IMR-90 (cell line): ENCODE results near the gene KRT77. TPM values are rescaled to one million over a fixed set of nuclear protein-coding genes. Genes with fewer than 3 reads are reported as not detected.

Source experiments
- ATAC-seq: fragments of 200-7000 bp; cut with Tn5 transposase; 2 replicates; pipeline ENCODE4 v1.9.1; 2020; ENCODE audit warnings: low read depth, mild to moderate bottlenecking, moderate library complexity
- BruUV-seq: library from RNA; stranded (reverse); fragments of 400-500 nt; replicated peaks from 2 replicates; lab custom pipeline; 2021; lab: Mats Ljungman, UMichigan
- CTCF ChIA-PET: fragments of 300-600 bp; formaldehyde crosslinking; extraction: SDS; loops from one replicate; lab custom pipeline; 2021; ENCODE audit warnings: antibody characterized with exemption; lab: Yijun Ruan, JAX
- POLR2A ChIA-PET: fragments of 300-600 bp; sonication (Branson Sonifier 250); formaldehyde crosslinking; loops from one replicate; lab custom pipeline; 2022; ENCODE audit warnings: antibody characterized with exemption; ENCODE audit not compliant: unreplicated experiment; lab: Charles Lee
- DNase-seq: peaks from one replicate; pipeline ENCODE4 v3.0.0; 2013
- H2AFZ ChIP-seq: replicated peaks from 2 replicates; pipeline ENCODE3; 2013; ENCODE audit warnings: low read length, mild to moderate bottlenecking; ENCODE audit not compliant: poor library complexity
- H2AK5ac ChIP-seq: 2 replicates; pipeline ENCODE4 v1.6.1; 2013; ENCODE audit warnings: low read depth, low read length, inconsistent platforms
- H2AK9ac ChIP-seq: replicated peaks from 2 replicates; pipeline ENCODE3; 2013; ENCODE audit warnings: mild to moderate bottlenecking, low read depth, low read length, moderate library complexity; ENCODE audit not compliant: poor library complexity
- H2BK120ac ChIP-seq: 2 replicates; pipeline ENCODE4 v1.6.1; 2013; ENCODE audit warnings: low read depth, low read length, inconsistent platforms
- H2BK15ac ChIP-seq: 3 replicates; pipeline ENCODE4 v1.6.1; 2013; ENCODE audit warnings: low read depth, low read length, inconsistent platforms
- H2BK20ac ChIP-seq: 2 replicates; pipeline ENCODE4 v1.6.1; 2013; ENCODE audit warnings: low read depth, mild to moderate bottlenecking, inconsistent platforms, low read length, moderate library complexity
- H2BK5ac ChIP-seq: 2 replicates; pipeline ENCODE4 v1.6.1; 2013; ENCODE audit warnings: mild to moderate bottlenecking, low read depth, low read length, inconsistent platforms; ENCODE audit not compliant: poor library complexity, severe bottlenecking
- H3K14ac ChIP-seq: replicated peaks from 2 replicates; pipeline ENCODE4 v1.6.1; 2013; ENCODE audit warnings: low read depth, low read length, inconsistent platforms
- H3K18ac ChIP-seq: 2 replicates; pipeline ENCODE4 v1.6.1; 2013; ENCODE audit warnings: low read depth, low read length, control low read depth
- H3K23ac ChIP-seq: 2 replicates; pipeline ENCODE4 v1.6.1; 2013; ENCODE audit warnings: low read depth, low read length, inconsistent platforms
- H3K27ac ChIP-seq: 2 replicates; pipeline ENCODE4 v1.5.1; 2013; ENCODE audit warnings: mild to moderate bottlenecking, control low read depth, low read length; ENCODE audit not compliant: insufficient read depth
- H3K27me3 ChIP-seq: 2 replicates; pipeline ENCODE4 v1.6.1; 2013; ENCODE audit warnings: low read length; ENCODE audit not compliant: control insufficient read depth, insufficient read depth
- H3K36me3 ChIP-seq: 2 replicates; pipeline ENCODE4 v1.6.1; 2013; ENCODE audit warnings: low read length, mixed read lengths; ENCODE audit not compliant: control insufficient read depth, insufficient read depth
- H3K4ac ChIP-seq: 2 replicates; pipeline ENCODE4 v1.6.1; 2013; ENCODE audit warnings: low read depth, low read length, inconsistent platforms
- H3K4me1 ChIP-seq: 2 replicates; pipeline ENCODE4 v1.6.1; 2013; ENCODE audit warnings: low read length, mixed read lengths; ENCODE audit not compliant: control insufficient read depth, insufficient read depth
- H3K4me2 ChIP-seq: 2 replicates; pipeline ENCODE4 v1.6.1; 2013; ENCODE audit warnings: low read depth, mild to moderate bottlenecking, control low read depth, low read length, moderate library complexity
- H3K4me3 ChIP-seq: 2 replicates; pipeline ENCODE4 v1.5.1; 2013; ENCODE audit warnings: low read depth, mild to moderate bottlenecking, control low read depth, low read length, moderate library complexity; ENCODE audit not compliant: insufficient read depth
- H3K56ac ChIP-seq: 2 replicates; pipeline ENCODE4 v1.6.1; 2013; ENCODE audit warnings: low read length, inconsistent platforms; ENCODE audit not compliant: insufficient read depth; ENCODE audit errors: extremely low read depth
- H3K79me1 ChIP-seq, 2 experiments: 2 replicates each; pipeline ENCODE4 v1.6.1; 2013; ENCODE audit warnings: low read length in 2 of 2, inconsistent platforms in 1 of 2, low read depth in 1 of 2
- H3K9ac ChIP-seq: 2 replicates; pipeline ENCODE4 v1.6.1; 2013; ENCODE audit warnings: low read depth, low read length, control low read depth
- H3K9me1 ChIP-seq: 2 replicates; pipeline ENCODE4 v1.6.1; 2013; ENCODE audit warnings: low read length, inconsistent platforms; ENCODE audit not compliant: insufficient read depth
- H3K9me3 ChIP-seq: 2 replicates; pipeline ENCODE4 v1.6.1; 2013; ENCODE audit warnings: low read length; ENCODE audit not compliant: control insufficient read depth, insufficient read depth
- H4K20me1 ChIP-seq: 2 replicates; pipeline ENCODE4 v1.6.1; 2013; ENCODE audit warnings: low read length, inconsistent platforms; ENCODE audit not compliant: insufficient read depth
- H4K5ac ChIP-seq: 2 replicates; pipeline ENCODE4 v1.6.1; 2013; ENCODE audit warnings: mild to moderate bottlenecking, low read depth, low read length, control low read depth
- H4K8ac ChIP-seq, 2 experiments: 2 replicates each; pipeline ENCODE4 v1.6.1; 2013; ENCODE audit warnings: low read depth in 2 of 2, low read length in 2 of 2, control low read depth in 1 of 2, inconsistent platforms in 1 of 2
- H4K91ac ChIP-seq: 2 replicates; pipeline ENCODE4 v1.6.1; 2013; ENCODE audit warnings: low read depth, low read length, inconsistent platforms; ENCODE audit not compliant: insufficient read depth
- BHLHE40 ChIP-seq: fragments of 150-350 bp; IDR thresholded peaks from 2 replicates; pipeline ENCODE4 v1.6.1; 2016; ENCODE audit warnings: mild to moderate bottlenecking, low read depth, low read length
- CEBPB ChIP-seq: IDR thresholded peaks from 2 replicates; pipeline ENCODE4 v1.6.1; 2012; ENCODE audit warnings: low read depth, low read length, improper control_type of control experiment
- CHD1 ChIP-seq: IDR thresholded peaks from 2 replicates; pipeline ENCODE4 v1.6.1; 2012; ENCODE audit warnings: low read depth, low read length, improper control_type of control experiment
- CTCF ChIP-seq: conservative IDR thresholded peaks from 2 replicates; pipeline ENCODE4 v1.5.1; 2012; ENCODE audit warnings: mild to moderate bottlenecking, low read depth, low read length, improper control_type of control experiment
- ELK1 ChIP-seq: fragments of 150-350 bp; IDR thresholded peaks from 2 replicates; pipeline ENCODE4 v1.6.1; 2016; ENCODE audit warnings: low read depth, mild to moderate bottlenecking, low read length, moderate library complexity, borderline replicate concordance
- FOS ChIP-seq: fragments of 150-350 bp; IDR thresholded peaks from 2 replicates; pipeline ENCODE4 v1.6.1; 2016; ENCODE audit warnings: low read depth, low read length
- MAFK ChIP-seq: IDR thresholded peaks from 2 replicates; pipeline ENCODE4 v1.6.1; 2012; ENCODE audit warnings: low read depth, low read length, improper control_type of control experiment
- MAZ ChIP-seq: IDR thresholded peaks from 2 replicates; pipeline ENCODE4 v1.6.1; 2012; ENCODE audit warnings: low read depth, mild to moderate bottlenecking, low read length, improper control_type of control experiment, moderate library complexity, borderline replicate concordance
- MXI1 ChIP-seq: IDR thresholded peaks from 2 replicates; pipeline ENCODE4 v1.6.1; 2012; ENCODE audit warnings: low read depth, mild to moderate bottlenecking, low read length, moderate library complexity, borderline replicate concordance
- NFE2L2 ChIP-seq: fragments of 150-350 bp; IDR thresholded peaks from 2 replicates; pipeline ENCODE4 v1.6.1; 2016; ENCODE audit warnings: low read depth, mild to moderate bottlenecking, low read length
- POLR2A ChIP-seq: IDR thresholded peaks from 2 replicates; pipeline ENCODE4 v1.6.1; 2012; ENCODE audit warnings: mild to moderate bottlenecking, low read depth, low read length
- RAD21 ChIP-seq: IDR thresholded peaks from 2 replicates; pipeline ENCODE4 v1.6.1; 2012; ENCODE audit warnings: low read length, improper control_type of control experiment
- RCOR1 ChIP-seq: IDR thresholded peaks from 2 replicates; pipeline ENCODE4 v1.6.1; 2012; ENCODE audit warnings: mild to moderate bottlenecking, low read length, improper control_type of control experiment; ENCODE audit not compliant: insufficient replicate concordance
- RFX5 ChIP-seq: IDR thresholded peaks from 2 replicates; pipeline ENCODE4 v1.8.0; 2012; ENCODE audit warnings: low read depth, mild to moderate bottlenecking, low read length, moderate library complexity
- SMC3 ChIP-seq: fragments of 150-350 bp; IDR thresholded peaks from 2 replicates; pipeline ENCODE4 v1.6.1; 2016; ENCODE audit warnings: low read depth, mild to moderate bottlenecking, antibody characterized with exemption, low read length, moderate library complexity
- USF2 ChIP-seq: fragments of 150-350 bp; IDR thresholded peaks from 2 replicates; pipeline ENCODE4 v1.6.1; 2017; ENCODE audit warnings: mild to moderate bottlenecking, antibody characterized with exemption, low read length, low read depth
- WGBS, 2 experiments: methylation state at CpG; one replicate each; pipeline versions ENCODE4 v1.1.5 to v1.1.7; 2013; ENCODE audit warnings: missing lambda C conversion rate in 2 of 2; ENCODE audit not compliant: insufficient read length in 1 of 2; ENCODE audit errors: extremely low coverage in 2 of 2; 5-methylcytosine and 5-hydroxymethylcytosine counted together
- dilution Hi-C: fragments of 300-500 bp; cut with HindIII; formaldehyde crosslinking; loops from one replicate; pipeline ENCODE4 v1.14.3; 2018; ENCODE audit warnings: low sequenced_read_pairs; ENCODE audit not compliant: unreplicated experiment
- in situ Hi-C: fragments of 300-500 bp; cut with MboI; formaldehyde crosslinking; loops from 3 replicates; pipeline ENCODE4 v1.14.3; 2019; ENCODE audit warnings: low sequenced_read_pairs, inconsistent platforms, mixed read lengths
- intact Hi-C: fragments of 100-400 bp; cut with micrococcal nuclease; formaldehyde crosslinking; loops from 2 replicates; pipeline ENCODE4 v1.10.0; 2022
- polyA plus RNA-seq, 3 experiments: library from polyadenylated mRNA; depleted of rRNA; stranded (reverse); fragments of >200 nt; gene quantifications; 2 replicates each; pipeline ENCODE4 v1.2.3, GENCODE V29; 2012; ENCODE audit warnings: low replicate concordance in 1 of 3
- total RNA-seq: library from RNA; depleted of rRNA; stranded (reverse); fragments of >200 nt; gene quantifications from 2 replicates; pipeline ENCODE4 v1.2.3, GENCODE V29; 2012

KRT77 gene
- total and polyA plus RNA-seq, 2 of the 4 experiments (the other 2 are of a cell fraction): not detected

- ChIA-PET POLR2A (no interaction called here), CTCF (no interaction called here)
- no peak overlapping the region for H2BK15ac ChIP-seq
- no peaks in the 10 kb centered on the region for H3K9me3 ChIP-seq
- no peak overlapping the region for H4K8ac ChIP-seq
- H3K4ac ChIP-seq: no peak overlapping the region
- ATAC-seq (no peak), DNase-seq (no peak)
- no peak overlapping the region for H3K27ac ChIP-seq
- TF ChIP-seq USF2 (no peak), MAZ (no peak), RFX5 (no peak), FOS (no peak), SMC3 (no peak), POLR2A (no peak), CHD1 (no peak), MAFK (no peak), CEBPB (no peak), RCOR1 (no peak), MXI1 (no peak), BHLHE40 (no peak), ELK1 (no peak), RAD21 (no peak), CTCF (no peak), NFE2L2 (no peak)
- no peaks in the 10 kb centered on the region for H3K79me1 ChIP-seq
- H3K56ac ChIP-seq: no peak overlapping the region
- intact Hi-C loops (no loop called here), in situ Hi-C loops (no loop called here), dilution Hi-C loops (no loop called here)
- BruUV-seq: no TSS peak
- no peaks in the 10 kb centered on the region for H3K9me1 ChIP-seq
- H2BK120ac ChIP-seq: no peak overlapping the region
- no peaks in the 10 kb centered on the region for H3K36me3 ChIP-seq
- H3K14ac ChIP-seq: no peak overlapping the region
- H3K4me2 ChIP-seq: no peak overlapping the region
- no peak overlapping the region for H3K18ac ChIP-seq
- no peak overlapping the region for H2BK5ac ChIP-seq
- H2BK20ac ChIP-seq: no peak overlapping the region
- H4K5ac ChIP-seq: no peak overlapping the region
- no peaks in the 10 kb centered on the region; the same call in none of the 2 replicates for H3K27me3 ChIP-seq
- H4K91ac ChIP-seq: no peak overlapping the region
- H3K23ac ChIP-seq: no peak overlapping the region
- H2AFZ ChIP-seq: no peak overlapping the region
- no peaks in the 10 kb centered on the region for H4K20me1 ChIP-seq
- no peak overlapping the region for H2AK5ac ChIP-seq
- H3K9ac ChIP-seq: no peak overlapping the region
- H3K4me3 ChIP-seq: no peak overlapping the region
- no peaks in the 10 kb centered on the region for H3K4me1 ChIP-seq
- WGBS, 2 experiments: 80% methylated on average over 1 of the region's 2 CpGs; no CpG with 5 or more reads in 1 of the 2 experiments
- H2AK9ac ChIP-seq: no peak overlapping the region
These were observed 49.2 kb upstream of the KRT77 start for GRCh38 chr12:52752516-52752915.
